NB4 (cell line): ENCODE results near the gene PARP8.

Experiments used
- CTCF ChIP-seq: IDR thresholded peaks from one replicate; pipeline ENCODE4 v1.5.1; 2012; ENCODE audit warnings: low read depth, low read length
- MAX ChIP-seq: IDR thresholded peaks from 2 replicates; pipeline ENCODE4 v1.6.1; 2011; ENCODE audit warnings: low read depth, low read length
- POLR2A ChIP-seq: IDR thresholded peaks from 2 replicates; pipeline ENCODE4 v1.6.1; 2011; ENCODE audit warnings: mild to moderate bottlenecking; ENCODE audit not compliant: insufficient read length; ENCODE audit errors: extremely low read depth

- TF ChIP-seq CTCF (no peak), POLR2A (no peak), MAX (no peak)
Measured at GRCh38 chr5:50730841-50731240, 64.4 kb downstream of the PARP8 start.
